Jurkat, Clone E6-1 (cell line): ENCODE results near the gene DAP3.
"Not testable (repeated sequence)": the region's sequence is repeated elsewhere in the genome, so short reads cannot be mapped to it uniquely, and the experiment has no call there.

Experiments used
- DNase-seq: peaks from one replicate; pipeline ENCODE4 v3.0.0-alpha.2; 2011; ENCODE audit warnings: low read depth, low spot score
- H3K4me3 ChIP-seq: 2 replicates; pipeline ENCODE4 v1.5.1; 2011; ENCODE audit warnings: mild to moderate bottlenecking, low read length, control low read depth, moderate library complexity

Gene DAP3

DNA sequence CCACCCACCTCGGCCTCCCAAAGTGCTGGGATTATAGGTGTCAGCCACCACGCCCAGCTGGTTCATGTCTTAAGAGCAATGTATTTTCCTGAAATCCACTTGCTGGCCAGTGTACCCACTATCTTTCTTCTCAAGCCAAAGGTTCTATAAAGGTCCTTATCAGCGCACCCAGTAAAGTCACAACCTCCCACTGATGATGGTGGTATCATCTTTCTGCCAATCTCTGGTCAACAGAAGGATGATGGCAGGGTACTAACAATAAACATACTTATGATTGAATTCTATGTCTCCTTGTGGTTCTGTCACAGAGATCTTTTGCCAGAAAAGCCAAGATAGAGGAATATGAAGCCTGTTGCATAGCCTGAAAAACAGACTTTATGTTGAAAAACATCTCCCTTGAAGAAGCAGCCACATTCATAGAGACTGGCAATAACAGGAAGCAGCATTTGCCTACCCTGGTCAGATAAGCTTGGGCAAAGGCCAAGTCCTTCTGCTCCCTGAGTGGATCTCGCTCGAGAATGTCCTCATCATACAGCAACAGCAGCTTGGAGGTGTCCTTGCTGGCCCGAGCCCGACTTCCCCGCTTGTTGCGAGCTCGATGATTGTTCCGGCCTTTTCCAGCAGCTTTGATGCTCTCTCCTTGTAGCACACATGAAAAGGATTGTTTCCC is 73.0 kb downstream of the DAP3 start:
- H3K4me3 ChIP-seq: no peak overlapping the region
- no peak for DNase-seq

GRCh38 chr1:155763090-155763815 is 74.4 kb downstream of the DAP3 start:
- DNase-seq, H3K4me3 ChIP-seq: not testable (repeated sequence)

DNA sequence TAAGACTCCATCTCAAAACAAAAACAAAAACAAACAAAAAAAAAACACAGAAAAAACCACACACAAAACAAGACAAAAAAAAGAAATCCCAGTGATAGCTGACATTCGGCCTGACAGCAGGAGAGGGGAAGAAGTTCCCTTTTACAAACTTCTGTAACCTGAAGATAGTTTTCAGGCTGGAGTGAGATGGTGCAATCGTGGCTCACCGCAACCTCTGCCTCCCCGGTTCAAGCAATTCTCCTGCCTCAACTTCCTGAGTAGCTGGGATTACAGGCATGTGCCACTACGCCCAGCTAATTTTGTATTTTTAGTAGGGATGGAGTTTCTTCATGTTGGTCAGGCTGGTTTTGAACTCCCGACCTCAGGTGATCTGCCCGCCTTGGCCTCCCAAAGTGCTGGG is 75.1 kb downstream of the DAP3 start:
- DNase-seq, H3K4me3 ChIP-seq: not testable (repeated sequence)

GRCh38 chr1:155767399-155767989 is 78.6 kb downstream of the DAP3 start:
- H3K4me3 ChIP-seq, DNase-seq: not testable (repeated sequence)

- DNase-seq: no peak
- no peak overlapping the region for H3K4me3 ChIP-seq
Observed at GRCh38 chr1:155769257-155769656, 80.4 kb downstream of the DAP3 start.

DNA sequence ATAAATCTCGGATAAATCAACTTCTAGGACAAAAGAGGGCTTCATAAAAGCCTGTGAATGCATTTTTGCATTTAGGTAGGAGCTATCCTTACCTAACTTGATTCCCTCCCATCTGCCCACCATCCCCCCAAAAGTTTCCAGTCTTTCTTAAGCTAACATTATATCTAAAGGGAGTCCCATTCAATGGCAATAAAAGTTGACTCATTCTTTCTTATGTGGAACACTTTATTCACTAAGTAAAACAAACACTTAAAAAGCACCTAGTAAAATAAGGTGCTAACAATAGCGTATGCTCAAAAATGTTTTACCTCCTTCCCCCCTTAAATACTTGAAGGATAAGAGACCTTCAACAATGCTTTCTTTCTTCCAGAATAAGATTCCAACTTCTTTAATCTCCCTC is 84.3 kb downstream of the DAP3 start:
- no peak overlapping the region for H3K4me3 ChIP-seq
- DNase-seq: no peak

DNA sequence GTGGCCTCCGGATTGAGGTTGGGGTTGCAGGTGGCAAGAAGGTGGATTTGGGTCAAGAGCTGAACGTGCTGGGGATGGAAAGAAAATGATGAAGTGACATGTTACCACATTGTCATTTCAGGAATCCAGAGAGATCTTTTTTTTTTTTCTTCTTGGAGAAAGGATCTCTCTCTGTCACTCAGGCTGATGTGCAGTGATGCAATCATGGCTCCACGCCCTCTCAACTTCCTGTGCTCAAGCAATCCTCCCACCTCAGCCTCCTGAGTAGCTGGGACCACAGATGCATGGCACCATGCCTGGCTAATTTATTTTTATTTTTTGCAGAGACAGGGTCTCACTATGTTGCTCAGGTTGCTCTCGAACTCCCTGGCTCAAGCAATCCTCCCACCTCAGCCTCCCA is 87.5 kb downstream of the DAP3 start:
- no peak overlapping the region for H3K4me3 ChIP-seq
- peak; percentile 1 for DNase-seq

- DNase-seq: no peak
- H3K4me3 ChIP-seq: no peak overlapping the region
Observed at GRCh38 chr1:155777582-155777981, 88.7 kb downstream of the DAP3 start.
